H9 (cell line): ENCODE data around the gene TBX1. TPM values are rescaled to one million over a fixed set of nuclear protein-coding genes. Genes with fewer than 3 reads are reported as not detected.

ENCODE experiments used
- DNase-seq: peaks from one replicate; pipeline ENCODE4 v3.0.0-alpha.2; 2017
- H2AFZ ChIP-seq: one replicate; pipeline ENCODE4 v1.6.1; 2013; ENCODE audit warnings: mild to moderate bottlenecking, low read length, control low read depth, moderate library complexity
- H2AK5ac ChIP-seq: 2 replicates; pipeline ENCODE4 v1.6.1; 2013; ENCODE audit warnings: low read length, control low read depth, mixed read lengths; ENCODE audit not compliant: insufficient read length
- H2BK120ac ChIP-seq: one replicate; pipeline ENCODE4 v1.6.1; 2013; ENCODE audit warnings: low read depth, mild to moderate bottlenecking, low read length, control low read depth, inconsistent platforms; ENCODE audit not compliant: poor library complexity, severe bottlenecking
- H2BK12ac ChIP-seq: 2 replicates; pipeline ENCODE4 v1.6.1; 2013; ENCODE audit warnings: low read length, control low read depth, mixed read lengths, low read depth; ENCODE audit not compliant: insufficient read length
- H2BK15ac ChIP-seq: 2 replicates; pipeline ENCODE4 v1.6.1; 2013; ENCODE audit warnings: low read depth, low read length, control low read depth
- H2BK20ac ChIP-seq: one replicate; pipeline ENCODE4 v1.6.1; 2013; ENCODE audit warnings: low read depth, mild to moderate bottlenecking, low read length, control low read depth, inconsistent platforms; ENCODE audit not compliant: poor library complexity, severe bottlenecking
- H2BK5ac ChIP-seq: 2 replicates; pipeline ENCODE4 v1.6.1; 2013; ENCODE audit warnings: low read length, control low read depth, mixed read lengths; ENCODE audit not compliant: insufficient read length
- H3K14ac ChIP-seq: 2 replicates; pipeline ENCODE4 v1.6.1; 2013; ENCODE audit warnings: low read length, control low read depth; ENCODE audit not compliant: insufficient read depth
- H3K18ac ChIP-seq: 2 replicates; pipeline ENCODE4 v1.6.1; 2013; ENCODE audit warnings: low read depth, mild to moderate bottlenecking, mixed read lengths, low read length, control low read depth; ENCODE audit not compliant: insufficient read length
- H3K23ac ChIP-seq: 2 replicates; pipeline ENCODE4 v1.6.1; 2013; ENCODE audit warnings: low read length, control low read depth, mixed read lengths, low read depth; ENCODE audit not compliant: insufficient read length
- H3K23me2 ChIP-seq: 2 replicates; pipeline ENCODE4 v1.6.1; 2013; ENCODE audit warnings: low read depth, mild to moderate bottlenecking, mixed read lengths, low read length, control low read depth; ENCODE audit not compliant: insufficient read length, poor library complexity, severe bottlenecking
- H3K27ac ChIP-seq: 2 replicates; pipeline ENCODE4 v1.5.1; 2013; ENCODE audit warnings: low read length, control low read depth, mixed read lengths, low read depth; ENCODE audit not compliant: insufficient read length
- H3K27me3 ChIP-seq: 2 replicates; pipeline ENCODE4 v1.6.1; 2013; ENCODE audit warnings: low read length, control low read depth, inconsistent platforms; ENCODE audit not compliant: insufficient read depth
- H3K4ac ChIP-seq: 2 replicates; pipeline ENCODE4 v1.6.1; 2013; ENCODE audit warnings: low read depth, mild to moderate bottlenecking, control low read depth, inconsistent platforms, low read length, moderate library complexity
- H3K4me1 ChIP-seq: 2 replicates; pipeline ENCODE4 v1.6.1; 2013; ENCODE audit warnings: low read length, control low read depth, inconsistent platforms; ENCODE audit not compliant: insufficient read depth
- H3K4me2 ChIP-seq: 2 replicates; pipeline ENCODE4 v1.6.1; 2013; ENCODE audit warnings: low read length, control low read depth, mixed read lengths; ENCODE audit not compliant: insufficient read length, insufficient read depth
- H3K56ac ChIP-seq: 2 replicates; pipeline ENCODE4 v1.6.1; 2013; ENCODE audit warnings: low read depth, mild to moderate bottlenecking, mixed read lengths, low read length, control low read depth; ENCODE audit not compliant: insufficient read length
- H3K79me1 ChIP-seq: 2 replicates; pipeline ENCODE4 v1.6.1; 2013; ENCODE audit warnings: low read depth, mild to moderate bottlenecking, moderate library complexity, low read length, control low read depth, inconsistent platforms; ENCODE audit not compliant: insufficient read depth, poor library complexity, severe bottlenecking
- H3K79me2 ChIP-seq: 2 replicates; pipeline ENCODE4 v1.6.1; 2013; ENCODE audit warnings: low read length, control low read depth, inconsistent platforms; ENCODE audit not compliant: insufficient read depth
- H3K9ac ChIP-seq: 2 replicates; pipeline ENCODE4 v1.6.1; 2013; ENCODE audit warnings: low read length, control low read depth, mixed read lengths; ENCODE audit not compliant: insufficient read length; ENCODE audit errors: extremely low read depth
- H3K9me3 ChIP-seq: one replicate; pipeline ENCODE4 v1.6.1; 2013; ENCODE audit warnings: low read depth, low read length, inconsistent platforms; ENCODE audit not compliant: control insufficient read depth
- H3T11ph ChIP-seq: one replicate; pipeline ENCODE4 v1.6.1; 2013; ENCODE audit warnings: mild to moderate bottlenecking, low read length, control low read depth, inconsistent platforms
- H4K20me1 ChIP-seq: one replicate; pipeline ENCODE4 v1.6.1; 2013; ENCODE audit not compliant: control insufficient read depth, insufficient read length, insufficient read depth
- H4K5ac ChIP-seq: 2 replicates; pipeline ENCODE4 v1.6.1; 2013; ENCODE audit warnings: low read depth, mild to moderate bottlenecking, mixed read lengths, low read length, control low read depth; ENCODE audit not compliant: insufficient read length
- H4K8ac ChIP-seq: replicated peaks from 2 replicates; pipeline ENCODE4 v1.6.1; 2013; ENCODE audit warnings: low read length, control low read depth, mixed read lengths, low read depth; ENCODE audit not compliant: insufficient read length
- H4K91ac ChIP-seq: 2 replicates; pipeline ENCODE4 v1.6.1; 2013; ENCODE audit warnings: low read depth, mild to moderate bottlenecking, moderate library complexity, mixed read lengths, low read length, control low read depth; ENCODE audit not compliant: insufficient read length
- H3K27ac Mint-ChIP-seq, 3 experiments: 2 replicates in 2 of 3; 3 replicates in 1 of 3; pipeline ENCODE4 v1.8.0; 2020 to 2021; ENCODE audit warnings: mixed read lengths in 3 of 3, mild to moderate bottlenecking in 1 of 3, moderate library complexity in 1 of 3
- H3K27me3 Mint-ChIP-seq: 2 replicates; pipeline ENCODE4 v1.8.0; 2021; ENCODE audit warnings: low read depth, mild to moderate bottlenecking, moderate library complexity, mixed read lengths
- H3K36me3 Mint-ChIP-seq, 3 experiments: 2 replicates in 2 of 3; 3 replicates in 1 of 3; pipeline ENCODE4 v1.8.0; 2020 to 2021; ENCODE audit warnings: low read depth in 3 of 3, mixed read lengths in 3 of 3; ENCODE audit not compliant: insufficient read depth in 1 of 3
- H3K4me1 Mint-ChIP-seq, 2 experiments: 2 replicates each; pipeline ENCODE4 v1.8.0; 2020; ENCODE audit warnings: mixed read lengths in 2 of 2
- H3K4me3 Mint-ChIP-seq, 2 experiments: 2 replicates in 1 of 2; 3 replicates in 1 of 2; pipeline ENCODE4 v1.8.0; 2020 to 2021; ENCODE audit warnings: mild to moderate bottlenecking in 2 of 2, mixed read lengths in 2 of 2, moderate library complexity in 1 of 2
- H3K9me3 Mint-ChIP-seq, 2 experiments: 2 replicates in 1 of 2; 3 replicates in 1 of 2; pipeline ENCODE4 v1.8.0; 2020; ENCODE audit warnings: mild to moderate bottlenecking in 2 of 2, mixed read lengths in 2 of 2, moderate library complexity in 1 of 2
- CTCF ChIP-seq: fragments of 200-600 bp; sonication (generic); conservative IDR thresholded peaks from 3 replicates; pipeline ENCODE4 v1.8.0; 2021; ENCODE audit warnings: antibody characterized with exemption, mild to moderate bottlenecking
- WGBS: extraction: QIAGEN DNeasy Blood & Tissue Kit; methylation state at CpG from one replicate; pipeline ENCODE4 v1.1.7; 2013; ENCODE audit warnings: missing lambda C conversion rate, low lambda C conversion rate, mixed read lengths; ENCODE audit not compliant: insufficient read length; ENCODE audit errors: extremely low coverage; 5-methylcytosine and 5-hydroxymethylcytosine counted together
- total RNA-seq: library from RNA; stranded (reverse); gene quantifications from 2 replicates; pipeline ENCODE4 v1.2.1, GENCODE V29; 2021

TBX1 gene
- total RNA-seq, 1 experiment from 2014 or later, result 2.2 TPM

- Mint-ChIP-seq H3K4me1 (peaks cover 6 to 18% of the 10 kb centered on the region in 2 experiments), H3K4me3 (no peak overlapping the region), H3K9me3 (no peaks in the 10 kb centered on the region; a peak in 1 of 5 replicates), H3K27ac (no peak overlapping the region), H3K27me3 (peaks cover 54% of the 10 kb centered on the region), H3K36me3 (no peaks in the 10 kb centered on the region)
- Histone ChIP-seq H3K79me2 (no peaks in the 10 kb centered on the region), H3T11ph (no peak overlapping the region), H3K27ac (no peak overlapping the region), H3K23ac (no peak overlapping the region), H2BK20ac (no peak overlapping the region), H3K56ac (no peak overlapping the region), H3K23me2 (no peaks in the 10 kb centered on the region), H2BK12ac (no peak overlapping the region), H3K4me1 (no peaks in the 10 kb centered on the region), H3K14ac (peak overlapping the region; percentile 5; the same call in 1 of the 2 replicates), H4K91ac (no peak overlapping the region), H2BK120ac (no peak overlapping the region), H4K20me1 (peaks cover 3% of the 10 kb centered on the region), H2AFZ (no peak overlapping the region), H3K4ac (no peak overlapping the region), H2BK5ac (no peak overlapping the region), H3K27me3 (peaks cover 28% of the 10 kb centered on the region), H3K9ac (no peak overlapping the region), H3K4me2 (no peak overlapping the region), H3K79me1 (no peaks in the 10 kb centered on the region), H2BK15ac (no peak overlapping the region), H2AK5ac (no peak overlapping the region), H4K5ac (no peak overlapping the region), H3K9me3 (no peaks in the 10 kb centered on the region), H3K18ac (no peak overlapping the region), H4K8ac (no peak overlapping the region)
- no peak for DNase-seq
- TF ChIP-seq CTCF, result no peak
- no CpG with 5 or more reads among the region's 27 CpGs for WGBS
Observed at GRCh38 chr22:19750507-19751490, 9.8 kb upstream of the TBX1 start.
